Stimulated activated naive CD4-positive, alpha-beta T cell treated with Interleukin-2 at 50 U/mL for 16 hours (primary cell): Measurements from ENCODE around the gene U2SURP.
"Not testable (repeated sequence)": the region's sequence is repeated elsewhere in the genome, so short reads cannot be mapped to it uniquely, and the experiment has no call there.

Experiments used
- DNase-seq: peaks from one replicate; lab custom pipeline; 2025; lab: John Stamatoyannopoulos, UW

The U2SURP gene

GRCh38 chr3:143014921-143015320 lies 13.6 kb downstream of the U2SURP start:
- no peak for DNase-seq

- no peak for DNase-seq
Measured at GRCh38 chr3:143016321-143016972, 15.1 kb downstream of the U2SURP start.

GRCh38 chr3:143024351-143024960 lies 23.1 kb downstream of the U2SURP start:
- no peak for DNase-seq

GRCh38 chr3:143031327-143031726 lies 30.0 kb downstream of the U2SURP start:
- DNase-seq: no peak

GRCh38 chr3:143031796-143032387 lies 30.5 kb downstream of the U2SURP start:
- not testable (repeated sequence) for DNase-seq

- no peak for DNase-seq
Measured at GRCh38 chr3:143035466-143036211, 34.3 kb downstream of the U2SURP start.

- no peak for DNase-seq
Measured at GRCh38 chr3:143036557-143036956, 35.2 kb downstream of the U2SURP start.

- DNase-seq: no peak
Measured at GRCh38 chr3:143037867-143038266, 36.5 kb downstream of the U2SURP start.

GRCh38 chr3:143040261-143040879 lies 39.0 kb downstream of the U2SURP start:
- DNase-seq: no peak

GRCh38 chr3:143041903-143042302 lies 40.5 kb downstream of the U2SURP start:
- no peak for DNase-seq

GRCh38 chr3:143045639-143046038 lies 44.3 kb downstream of the U2SURP start:
- no peak for DNase-seq

GRCh38 chr3:143046075-143046474 lies 44.7 kb downstream of the U2SURP start:
- DNase-seq: not testable (repeated sequence)

- no peak for DNase-seq
Measured at GRCh38 chr3:143054011-143054410, 52.6 kb downstream of the U2SURP start.

- no peak for DNase-seq
Measured at GRCh38 chr3:143056372-143056771, 55.0 kb downstream of the U2SURP start.

GRCh38 chr3:143060906-143061305 lies 59.5 kb downstream of the U2SURP start:
- no peak for DNase-seq

GRCh38 chr3:143063018-143063417 lies 61.6 kb downstream of the U2SURP start:
- DNase-seq: no peak

- no peak for DNase-seq
Measured at GRCh38 chr3:143064777-143065176, 63.4 kb downstream of the U2SURP start.

- no peak for DNase-seq
Measured at GRCh38 chr3:143065364-143065763, 64.0 kb downstream of the U2SURP start.

- DNase-seq: no peak
Measured at GRCh38 chr3:143066033-143066432, 64.7 kb downstream of the U2SURP start.

- no peak for DNase-seq
Measured at GRCh38 chr3:143067201-143067600, 65.8 kb downstream of the U2SURP start.

- DNase-seq: no peak
Measured at GRCh38 chr3:143068059-143068458, 66.7 kb downstream of the U2SURP start.

GRCh38 chr3:143070977-143071551 lies 69.7 kb downstream of the U2SURP start:
- DNase-seq: no peak
